ENCODE measurements around the gene AKAP3. TPM values are rescaled to one million over a fixed set of nuclear protein-coding genes. Genes with fewer than 3 reads are reported as not detected.

The AKAP3 gene
- total RNA-seq = 0.18 TPM in 1 of 2 replicates, not detected in the other

GRCh38 chr12:4648501-4649357 lies at the start of gene AKAP3, which contains the start of gene NDUFA9:
Gene AKAP3, minus strand, starts transcription at chr12:4649051. Its CDS starts 10,855 bp downstream, at chr12:4638196.
Gene NDUFA9, plus strand, starts transcription at chr12:4649114. Its CDS starts 13 bp downstream, at chr12:4649127.

Other genes with a start within 250 kb of the AKAP3 start
- gene FGF6, start 203.2 kb downstream of the AKAP3 start, total RNA-seq = not detected in 2 replicates
- gene RAD51AP1, start 110.2 kb downstream of the AKAP3 start, total RNA-seq = 12.7 and 15.1 TPM in 2 replicates
- 58.2 and 58.3 TPM in 2 replicates for gene DYRK4, start 86.8 kb downstream of the AKAP3 start, total RNA-seq
- 65.7 and 89.1 TPM in 2 replicates for gene NDUFA9, start 63 bp upstream of the AKAP3 start, total RNA-seq
- gene GALNT8, start 71.3 kb upstream of the AKAP3 start, total RNA-seq = not detected in 2 replicates

Data from myometrial cell (primary cell).